Measurements from ENCODE around the gene NCAPG.
"Not testable (repeated sequence)": the region's sequence is repeated elsewhere in the genome, so short reads cannot be mapped to it uniquely, and the experiment has no call there.

NCAPG gene

GRCh38 chr4:17854036-17854435 is 43.3 kb downstream of the NCAPG start:
- Histone ChIP-seq H3K27me3 (ENCODE audit: control insufficient read depth, insufficient read depth, low read length) (no peaks in the 10 kb centered on the region), H3K4me1 (ENCODE audit: control insufficient read depth, insufficient read depth, low read length) (no peaks in the 10 kb centered on the region), H3K4me2 (ENCODE audit: low read length) (no peak overlapping the region), H3K9ac (ENCODE audit: low read depth, low read length) (no peak overlapping the region), H3K36me3 (ENCODE audit: insufficient read depth, low read length) (no peaks in the 10 kb centered on the region), H3K9me3 (replicated peaks; ENCODE audit: low read length) (no peaks in the 10 kb centered on the region), H3K4me3 (ENCODE audit: low read length) (no peak overlapping the region)

GRCh38 chr4:17859793-17860406 is 49.1 kb downstream of the NCAPG start:
- Histone ChIP-seq H3K4me2 (ENCODE audit: low read length) (no peak overlapping the region), H3K36me3 (ENCODE audit: insufficient read depth, low read length) (no peaks in the 10 kb centered on the region), H3K9me3 (replicated peaks; ENCODE audit: low read length) (no peaks in the 10 kb centered on the region), H3K9ac (ENCODE audit: low read depth, low read length) (no peak overlapping the region), H3K4me1 (ENCODE audit: control insufficient read depth, insufficient read depth, low read length) (no peaks in the 10 kb centered on the region), H3K4me3 (ENCODE audit: low read length) (no peak overlapping the region), H3K27me3 (ENCODE audit: control insufficient read depth, insufficient read depth, low read length) (no peaks in the 10 kb centered on the region)

GRCh38 chr4:17861906-17862305 is 51.1 kb downstream of the NCAPG start:
- H3K36me3 ChIP-seq (ENCODE audit: insufficient read depth, low read length); H3K9me3 ChIP-seq (replicated peaks; ENCODE audit: low read length); H3K4me3 ChIP-seq (ENCODE audit: low read length): not testable (repeated sequence)

GRCh38 chr4:17865866-17866363 is 55.1 kb downstream of the NCAPG start:
- Histone ChIP-seq H3K36me3 (ENCODE audit: insufficient read depth, low read length) (no peaks in the 10 kb centered on the region), H3K27me3 (ENCODE audit: control insufficient read depth, insufficient read depth, low read length) (no peaks in the 10 kb centered on the region), H3K9me3 (replicated peaks; ENCODE audit: low read length) (no peaks in the 10 kb centered on the region)

More at GRCh38 chr4:17861906-17862305, 51.1 kb downstream of the NCAPG start:
- H3K4me2 ChIP-seq (ENCODE audit: low read length); H3K27me3 ChIP-seq (ENCODE audit: control insufficient read depth, insufficient read depth, low read length); H3K9ac ChIP-seq (ENCODE audit: low read depth, low read length); H3K4me1 ChIP-seq (ENCODE audit: control insufficient read depth, insufficient read depth, low read length): not testable (repeated sequence)

GRCh38 chr4:17866810-17867209 is 56.0 kb downstream of the NCAPG start:
- H3K36me3 ChIP-seq (ENCODE audit: insufficient read depth, low read length): no peaks in the 10 kb centered on the region
- no peaks in the 10 kb centered on the region for H3K4me1 ChIP-seq (ENCODE audit: control insufficient read depth, insufficient read depth, low read length)
- H3K9me3 ChIP-seq (replicated peaks; ENCODE audit: low read length): no peaks in the 10 kb centered on the region
- no peak overlapping the region for H3K9ac ChIP-seq (ENCODE audit: low read depth, low read length)
- no peak overlapping the region for H3K4me3 ChIP-seq (ENCODE audit: low read length)
- H3K27me3 ChIP-seq (ENCODE audit: control insufficient read depth, insufficient read depth, low read length): no peaks in the 10 kb centered on the region
- H3K4me2 ChIP-seq (ENCODE audit: low read length): no peak overlapping the region

More at GRCh38 chr4:17865866-17866363, 55.1 kb downstream of the NCAPG start:
- H3K9ac ChIP-seq (ENCODE audit: low read depth, low read length): no peak overlapping the region
- H3K4me2 ChIP-seq (ENCODE audit: low read length): no peak overlapping the region
- H3K4me1 ChIP-seq (ENCODE audit: control insufficient read depth, insufficient read depth, low read length): no peaks in the 10 kb centered on the region
- H3K4me3 ChIP-seq (ENCODE audit: low read length): no peak overlapping the region

GRCh38 chr4:17867276-17867675 is 56.5 kb downstream of the NCAPG start:
- Histone ChIP-seq H3K9ac (ENCODE audit: low read depth, low read length) (no peak overlapping the region), H3K36me3 (ENCODE audit: insufficient read depth, low read length) (no peaks in the 10 kb centered on the region), H3K9me3 (replicated peaks; ENCODE audit: low read length) (no peaks in the 10 kb centered on the region), H3K4me2 (ENCODE audit: low read length) (no peak overlapping the region), H3K4me1 (ENCODE audit: control insufficient read depth, insufficient read depth, low read length) (no peaks in the 10 kb centered on the region), H3K27me3 (ENCODE audit: control insufficient read depth, insufficient read depth, low read length) (no peaks in the 10 kb centered on the region), H3K4me3 (ENCODE audit: low read length) (no peak overlapping the region)

GRCh38 chr4:17869327-17869726 is 58.5 kb downstream of the NCAPG start:
- no peaks in the 10 kb centered on the region for H3K9me3 ChIP-seq (replicated peaks; ENCODE audit: low read length)
- H3K4me3 ChIP-seq (ENCODE audit: low read length): no peak overlapping the region
- no peaks in the 10 kb centered on the region for H3K4me1 ChIP-seq (ENCODE audit: control insufficient read depth, insufficient read depth, low read length)
- H3K9ac ChIP-seq (ENCODE audit: low read depth, low read length): no peak overlapping the region
- H3K36me3 ChIP-seq (ENCODE audit: insufficient read depth, low read length): no peaks in the 10 kb centered on the region
- H3K4me2 ChIP-seq (ENCODE audit: low read length): no peak overlapping the region
- no peaks in the 10 kb centered on the region for H3K27me3 ChIP-seq (ENCODE audit: control insufficient read depth, insufficient read depth, low read length)

- no peaks in the 10 kb centered on the region for H3K27me3 ChIP-seq (ENCODE audit: control insufficient read depth, insufficient read depth, low read length)
- no peak overlapping the region for H3K4me2 ChIP-seq (ENCODE audit: low read length)
- H3K4me1 ChIP-seq (ENCODE audit: control insufficient read depth, insufficient read depth, low read length): no peaks in the 10 kb centered on the region
- no peak overlapping the region for H3K4me3 ChIP-seq (ENCODE audit: low read length)
- H3K36me3 ChIP-seq (ENCODE audit: insufficient read depth, low read length): no peaks in the 10 kb centered on the region
- no peak overlapping the region for H3K9ac ChIP-seq (ENCODE audit: low read depth, low read length)
- no peaks in the 10 kb centered on the region for H3K9me3 ChIP-seq (replicated peaks; ENCODE audit: low read length)
Measured at GRCh38 chr4:17875402-17876070, 64.8 kb downstream of the NCAPG start.

- H3K36me3 ChIP-seq (ENCODE audit: insufficient read depth, low read length): no peaks in the 10 kb centered on the region
- H3K4me3 ChIP-seq (ENCODE audit: low read length): no peak overlapping the region
- no peaks in the 10 kb centered on the region for H3K27me3 ChIP-seq (ENCODE audit: control insufficient read depth, insufficient read depth, low read length)
- H3K9ac ChIP-seq (ENCODE audit: low read depth, low read length): no peak overlapping the region
- no peak overlapping the region for H3K4me2 ChIP-seq (ENCODE audit: low read length)
- H3K4me1 ChIP-seq (ENCODE audit: control insufficient read depth, insufficient read depth, low read length): no peaks in the 10 kb centered on the region
- no peaks in the 10 kb centered on the region for H3K9me3 ChIP-seq (replicated peaks; ENCODE audit: low read length)
Measured at GRCh38 chr4:17876943-17877342, 66.2 kb downstream of the NCAPG start.

- no peaks in the 10 kb centered on the region for H3K9me3 ChIP-seq (replicated peaks; ENCODE audit: low read length)
- no peak overlapping the region for H3K4me3 ChIP-seq (ENCODE audit: low read length)
- no peak overlapping the region for H3K9ac ChIP-seq (ENCODE audit: low read depth, low read length)
- H3K36me3 ChIP-seq (ENCODE audit: insufficient read depth, low read length): no peaks in the 10 kb centered on the region
- no peaks in the 10 kb centered on the region for H3K4me1 ChIP-seq (ENCODE audit: control insufficient read depth, insufficient read depth, low read length)
- H3K4me2 ChIP-seq (ENCODE audit: low read length): no peak overlapping the region
- H3K27me3 ChIP-seq (ENCODE audit: control insufficient read depth, insufficient read depth, low read length): no peaks in the 10 kb centered on the region
Measured at GRCh38 chr4:17877661-17878060, 66.9 kb downstream of the NCAPG start.

- H3K4me3 ChIP-seq (ENCODE audit: low read length): no peak overlapping the region
- H3K36me3 ChIP-seq (ENCODE audit: insufficient read depth, low read length): no peaks in the 10 kb centered on the region
- H3K4me1 ChIP-seq (ENCODE audit: control insufficient read depth, insufficient read depth, low read length): no peaks in the 10 kb centered on the region
- H3K27me3 ChIP-seq (ENCODE audit: control insufficient read depth, insufficient read depth, low read length): no peaks in the 10 kb centered on the region
- no peak overlapping the region for H3K4me2 ChIP-seq (ENCODE audit: low read length)
- no peak overlapping the region for H3K9ac ChIP-seq (ENCODE audit: low read depth, low read length)
- H3K9me3 ChIP-seq (replicated peaks; ENCODE audit: low read length): no peaks in the 10 kb centered on the region
Measured at GRCh38 chr4:17884063-17884462, 73.3 kb downstream of the NCAPG start.

- Histone ChIP-seq H3K27me3 (ENCODE audit: control insufficient read depth, insufficient read depth, low read length) (no peaks in the 10 kb centered on the region), H3K4me3 (ENCODE audit: low read length) (no peak overlapping the region), H3K36me3 (ENCODE audit: insufficient read depth, low read length) (no peaks in the 10 kb centered on the region), H3K9ac (ENCODE audit: low read depth, low read length) (no peak overlapping the region), H3K4me2 (ENCODE audit: low read length) (no peak overlapping the region), H3K9me3 (replicated peaks; ENCODE audit: low read length) (no peaks in the 10 kb centered on the region), H3K4me1 (ENCODE audit: control insufficient read depth, insufficient read depth, low read length) (no peaks in the 10 kb centered on the region)
Measured at GRCh38 chr4:17884511-17884910, 73.7 kb downstream of the NCAPG start.

All from skeletal muscle satellite cell (primary cell).